WTC11 (cell line): ENCODE data around the gene EVA1A.

ENCODE experiments used
- AFF4 ChIP-seq: sonication (generic); formaldehyde crosslinking; IDR thresholded peaks from 2 replicates; pipeline ENCODE4 v1.8.1; 2023; ENCODE audit warnings: mild to moderate bottlenecking, missing genetic modification reagents, borderline replicate concordance
- ATF1 ChIP-seq: sonication (generic); formaldehyde crosslinking; IDR thresholded peaks from 2 replicates; pipeline ENCODE4 v1.8.1; 2023; ENCODE audit warnings: mild to moderate bottlenecking, moderate library complexity, missing genetic modification reagents
- CTCF ChIP-seq: fragments of 200-600 bp; IDR thresholded peaks from 2 replicates; pipeline ENCODE4 v1.8.0; 2022; ENCODE audit warnings: antibody characterized with exemption
- GABPB1 ChIP-seq: sonication (generic); formaldehyde crosslinking; IDR thresholded peaks from 2 replicates; pipeline ENCODE4 v1.8.1; 2023; ENCODE audit warnings: mild to moderate bottlenecking, missing genetic modification reagents
- MAX ChIP-seq: sonication (generic); formaldehyde crosslinking; IDR thresholded peaks from 2 replicates; pipeline ENCODE4 v1.8.0; 2022; ENCODE audit warnings: mild to moderate bottlenecking, missing genetic modification reagents
- NFYB ChIP-seq: sonication (generic); formaldehyde crosslinking; conservative IDR thresholded peaks from 2 replicates; pipeline ENCODE4 v1.8.0; 2022; ENCODE audit warnings: low read depth, missing genetic modification reagents
- RELA ChIP-seq: sonication (generic); formaldehyde crosslinking; IDR thresholded peaks from 2 replicates; pipeline ENCODE4 v1.8.1; 2022; ENCODE audit warnings: missing genetic modification reagents, mild to moderate bottlenecking, borderline replicate concordance
- STAT6 ChIP-seq: sonication (generic); formaldehyde crosslinking; conservative IDR thresholded peaks from 2 replicates; pipeline ENCODE4 v1.8.1; 2023; ENCODE audit warnings: mild to moderate bottlenecking, low read depth, missing genetic modification reagents, moderate library complexity
- TP53 ChIP-seq: sonication (generic); formaldehyde crosslinking; IDR thresholded peaks from 2 replicates; pipeline ENCODE4 v1.8.1; 2023; ENCODE audit warnings: mild to moderate bottlenecking, missing genetic modification reagents
- USF1 ChIP-seq: sonication (generic); formaldehyde crosslinking; IDR thresholded peaks from 2 replicates; pipeline ENCODE4 v1.8.0; 2022; ENCODE audit warnings: mild to moderate bottlenecking, missing genetic modification reagents

GRCh38 chr2:75464348-75464946 lies 96.3 kb downstream of the EVA1A start:
- TF ChIP-seq AFF4 (CRISPR knock-in tag) (no peak), CTCF (0 out of 2 replicates have a peak, but pooled peaks have one; percentile 17), GABPB1 (no peak), RELA (CRISPR knock-in tag) (no peak), STAT6 (CRISPR knock-in tag) (no peak), ATF1 (CRISPR knock-in tag) (no peak), USF1 (CRISPR knock-in tag) (no peak), MAX (CRISPR knock-in tag) (no peak), TP53 (no peak), NFYB (no peak)
